Activated CD4-positive, alpha-beta T cell treated with anti-CD3 and anti-CD28 coated beads for 4 hours (primary cell): ENCODE data around the gene HSPA12A.
A peak's percentile ranks its signal among the peaks of the same experiment; 100 is the strongest.

ENCODE experiments used
- DNase-seq, 2 donors: peaks; one replicate each; pipeline ENCODE4 v3.0.0-alpha.2; 2020

Gene HSPA12A

GRCh38 chr10:116742367-116743265, at the start of gene HSPA12A:
TSS of gene HSPA12A (minus strand) at chr10:116742566. CDS start at chr10:116742469, 97 bp downstream.
- peak; percentile 32 to 38 for DNase-seq

GRCh38 chr10:116791241-116791640, 48.9 kb upstream of the HSPA12A start:
- no peak for DNase-seq

GRCh38 chr10:116787893-116788665, 45.7 kb upstream of the HSPA12A start:
- peak; percentile 57 to 65 for DNase-seq

- no peak for DNase-seq
Observed at GRCh38 chr10:116787053-116787659, 44.8 kb upstream of the HSPA12A start.

GRCh38 chr10:116785867-116786266, 43.5 kb upstream of the HSPA12A start:
- no peak for DNase-seq

GRCh38 chr10:116785282-116785681, 42.9 kb upstream of the HSPA12A start:
- no peak for DNase-seq

GRCh38 chr10:116784651-116785050, 42.3 kb upstream of the HSPA12A start:
- no peak for DNase-seq

- DNase-seq: no peak
Observed at GRCh38 chr10:116784035-116784434, 41.7 kb upstream of the HSPA12A start.

- DNase-seq: no peak
Observed at GRCh38 chr10:116783011-116783655, 40.8 kb upstream of the HSPA12A start.

GRCh38 chr10:116781370-116781884, 39.1 kb upstream of the HSPA12A start:
- DNase-seq: no peak

- no peak for DNase-seq
Observed at GRCh38 chr10:116780691-116781205, 38.4 kb upstream of the HSPA12A start.

GRCh38 chr10:116779076-116779687, 36.8 kb upstream of the HSPA12A start:
- DNase-seq: no peak

GRCh38 chr10:116777006-116777405, 34.6 kb upstream of the HSPA12A start:
- no peak for DNase-seq

GRCh38 chr10:116775488-116776400, 33.4 kb upstream of the HSPA12A start:
- no peak for DNase-seq

- no peak for DNase-seq
Observed at GRCh38 chr10:116774728-116775151, 32.4 kb upstream of the HSPA12A start.

GRCh38 chr10:116772909-116773705, 30.7 kb upstream of the HSPA12A start:
- no peak for DNase-seq

- DNase-seq: no peak
Observed at GRCh38 chr10:116771959-116772585, 29.7 kb upstream of the HSPA12A start.

GRCh38 chr10:116771101-116771958, 29.0 kb upstream of the HSPA12A start:
- no peak for DNase-seq
